HUES6 (cell line): ENCODE data around the gene FHOD3.

ENCODE experiments used
- H3K27ac ChIP-seq: 2 replicates; pipeline ENCODE4 v1.7.0; 2013; ENCODE audit warnings: low read depth, mild to moderate bottlenecking, low read length, inconsistent platforms
- H3K27me3 ChIP-seq: 2 replicates; pipeline ENCODE4 v1.6.1; 2013; ENCODE audit warnings: low read length; ENCODE audit not compliant: control insufficient read depth, insufficient read depth
- H3K36me3 ChIP-seq: 2 replicates; pipeline ENCODE4 v1.6.1; 2013; ENCODE audit warnings: low read length; ENCODE audit not compliant: control insufficient read depth, insufficient read depth
- H3K4me1 ChIP-seq: 2 replicates; pipeline ENCODE4 v1.6.1; 2013; ENCODE audit warnings: low read length; ENCODE audit not compliant: control insufficient read depth, insufficient read depth
- H3K4me3 ChIP-seq: 2 replicates; pipeline ENCODE4 v1.5.1; 2013; ENCODE audit warnings: low read depth, low read length
- H3K9ac ChIP-seq: one replicate; pipeline ENCODE4 v1.6.1; 2013; ENCODE audit warnings: mild to moderate bottlenecking, low read length
- H3K9me3 ChIP-seq: 2 replicates; pipeline ENCODE4 v1.6.1; 2013; ENCODE audit warnings: low read depth, low read length; ENCODE audit not compliant: control insufficient read depth, insufficient read depth

Gene FHOD3

DNA sequence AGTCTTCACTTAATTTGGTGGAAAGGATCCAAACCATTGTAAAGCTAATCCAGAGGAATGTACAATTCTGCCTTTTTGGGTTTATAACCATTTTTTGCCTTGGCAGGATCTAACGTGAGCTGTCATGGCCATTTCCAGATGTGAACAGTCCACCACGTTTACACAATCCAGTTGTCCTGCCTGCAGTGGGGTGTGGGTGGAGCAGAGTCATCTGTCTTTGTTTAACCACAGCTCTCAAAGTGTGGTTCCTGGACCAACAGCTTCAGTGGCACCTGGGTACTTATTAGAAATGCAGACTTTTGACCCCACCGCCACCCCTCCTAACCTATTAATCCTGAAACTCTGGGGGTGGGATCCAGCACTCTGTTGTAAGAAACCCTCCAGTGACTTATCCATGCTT is 35.9 kb downstream of the FHOD3 start:
- Histone ChIP-seq H3K4me3 (no peak overlapping the region), H3K9me3 (no peaks in the 10 kb centered on the region), H3K36me3 (no peaks in the 10 kb centered on the region), H3K9ac (no peak overlapping the region), H3K27ac (no peak overlapping the region), H3K4me1 (peaks cover 27% of the 10 kb centered on the region), H3K27me3 (no peaks in the 10 kb centered on the region)

DNA sequence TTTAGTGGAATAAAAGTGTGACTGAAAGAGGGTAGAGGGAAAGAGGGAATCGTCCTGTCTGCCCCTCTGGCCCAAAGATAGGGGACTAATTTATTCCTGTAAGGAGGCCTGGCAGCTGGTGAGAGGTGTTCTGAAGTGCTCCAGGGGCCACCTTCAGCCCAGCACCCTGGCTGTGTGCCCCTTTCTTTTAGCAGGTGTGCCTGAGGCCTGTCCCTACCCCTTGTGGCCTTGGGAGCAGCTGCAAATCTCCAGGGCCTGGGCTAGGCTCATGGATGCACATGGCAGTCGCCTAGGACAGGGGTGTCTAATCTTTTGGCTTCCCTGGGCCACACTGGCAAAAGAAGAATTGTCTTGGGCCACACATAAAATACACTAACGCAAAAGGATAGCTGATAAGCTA is 37.3 kb downstream of the FHOD3 start:
- peaks cover 20% of the 10 kb centered on the region for H3K4me1 ChIP-seq

GRCh38 chr18:36335476-36336279 is 38.2 kb downstream of the FHOD3 start:
- Histone ChIP-seq H3K4me3 (no peak overlapping the region), H3K36me3 (no peaks in the 10 kb centered on the region), H3K27me3 (no peaks in the 10 kb centered on the region), H3K9me3 (no peaks in the 10 kb centered on the region), H3K4me1 (peaks cover 11% of the 10 kb centered on the region), H3K27ac (no peak overlapping the region), H3K9ac (no peak overlapping the region)

More for the DNA sequence above, 37.3 kb downstream of the FHOD3 start:
- Histone ChIP-seq H3K27me3 (no peaks in the 10 kb centered on the region), H3K9me3 (no peaks in the 10 kb centered on the region), H3K9ac (no peak overlapping the region), H3K36me3 (no peaks in the 10 kb centered on the region), H3K4me3 (no peak overlapping the region), H3K27ac (no peak overlapping the region)

DNA sequence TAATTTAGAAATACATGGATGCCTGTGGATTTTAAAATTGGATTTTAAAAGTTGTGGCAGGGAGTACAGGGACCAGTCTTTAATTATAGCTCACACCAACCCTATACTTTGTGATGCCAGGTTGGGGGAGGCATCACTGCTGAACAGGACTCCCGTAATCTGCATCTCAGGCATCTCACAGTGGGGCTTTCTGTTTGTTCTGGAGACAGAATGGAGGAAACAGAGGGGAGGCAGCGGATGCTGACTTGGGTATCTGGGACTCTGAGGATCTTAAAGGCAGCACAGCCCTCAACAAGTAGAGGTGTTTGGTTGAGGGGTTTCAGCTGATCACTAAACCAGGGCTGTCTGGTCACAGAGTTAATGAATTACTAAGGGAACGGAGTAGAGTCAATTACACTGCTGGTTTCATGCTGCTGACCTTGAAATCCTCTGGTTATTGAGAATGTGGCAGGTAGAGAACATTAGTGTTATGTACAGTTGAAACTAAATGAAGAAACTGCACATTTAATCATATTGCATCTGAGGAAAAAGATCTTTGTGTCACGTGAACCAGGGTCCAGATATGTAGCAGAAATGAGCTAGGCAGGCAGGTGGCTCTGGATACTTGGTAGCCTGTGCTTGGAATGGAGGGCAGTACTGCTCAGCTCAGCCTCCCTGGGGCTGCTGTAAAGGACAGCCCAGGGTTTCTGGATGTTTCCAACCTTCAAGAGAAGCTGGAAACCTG is 40.3 kb downstream of the FHOD3 start:
- Histone ChIP-seq H3K4me3 (no peak overlapping the region), H3K9ac (no peak overlapping the region), H3K4me1 (no peaks in the 10 kb centered on the region), H3K27me3 (no peaks in the 10 kb centered on the region), H3K36me3 (no peaks in the 10 kb centered on the region), H3K27ac (no peak overlapping the region), H3K9me3 (no peaks in the 10 kb centered on the region)

- Histone ChIP-seq H3K27ac (no peak overlapping the region), H3K9ac (no peak overlapping the region)
These were observed 41.0 kb downstream of the FHOD3 start for GRCh38 chr18:36338403-36338933.

GRCh38 chr18:36340246-36340645 is 42.7 kb downstream of the FHOD3 start:
- no peaks in the 10 kb centered on the region for H3K27me3 ChIP-seq
- no peaks in the 10 kb centered on the region for H3K4me1 ChIP-seq
- no peak overlapping the region for H3K9ac ChIP-seq
- H3K36me3 ChIP-seq = no peaks in the 10 kb centered on the region
- H3K27ac ChIP-seq = no peak overlapping the region
- H3K9me3 ChIP-seq = no peaks in the 10 kb centered on the region
- no peak overlapping the region for H3K4me3 ChIP-seq

More at GRCh38 chr18:36338403-36338933, 41.0 kb downstream of the FHOD3 start:
- Histone ChIP-seq H3K4me1 (no peaks in the 10 kb centered on the region), H3K36me3 (no peaks in the 10 kb centered on the region), H3K4me3 (no peak overlapping the region), H3K27me3 (no peaks in the 10 kb centered on the region), H3K9me3 (no peaks in the 10 kb centered on the region)

- H3K27ac ChIP-seq = no peak overlapping the region
- H3K9ac ChIP-seq = no peak overlapping the region
- H3K4me3 ChIP-seq = no peak overlapping the region
- no peaks in the 10 kb centered on the region for H3K36me3 ChIP-seq
- H3K9me3 ChIP-seq = no peaks in the 10 kb centered on the region
- no peaks in the 10 kb centered on the region for H3K4me1 ChIP-seq
- no peaks in the 10 kb centered on the region for H3K27me3 ChIP-seq
These were observed 44.4 kb downstream of the FHOD3 start for GRCh38 chr18:36341944-36342343.

GRCh38 chr18:36348331-36348730 is 50.8 kb downstream of the FHOD3 start:
- H3K27ac ChIP-seq = no peak overlapping the region
- H3K9ac ChIP-seq = no peak overlapping the region
- H3K4me1 ChIP-seq = peaks cover 20% of the 10 kb centered on the region
- no peak overlapping the region for H3K4me3 ChIP-seq
- no peaks in the 10 kb centered on the region for H3K9me3 ChIP-seq
- no peaks in the 10 kb centered on the region for H3K36me3 ChIP-seq
- no peaks in the 10 kb centered on the region for H3K27me3 ChIP-seq

- Histone ChIP-seq H3K4me1 (peaks cover 20% of the 10 kb centered on the region), H3K9ac (no peak overlapping the region), H3K27ac (no peak overlapping the region), H3K9me3 (no peaks in the 10 kb centered on the region), H3K27me3 (no peaks in the 10 kb centered on the region), H3K36me3 (no peaks in the 10 kb centered on the region), H3K4me3 (no peak overlapping the region)
These were observed 51.5 kb downstream of the FHOD3 start for GRCh38 chr18:36348971-36349417.

GRCh38 chr18:36349552-36349951 is 52.0 kb downstream of the FHOD3 start:
- Histone ChIP-seq H3K27ac (no peak overlapping the region), H3K9me3 (no peaks in the 10 kb centered on the region), H3K9ac (no peak overlapping the region)

DNA sequence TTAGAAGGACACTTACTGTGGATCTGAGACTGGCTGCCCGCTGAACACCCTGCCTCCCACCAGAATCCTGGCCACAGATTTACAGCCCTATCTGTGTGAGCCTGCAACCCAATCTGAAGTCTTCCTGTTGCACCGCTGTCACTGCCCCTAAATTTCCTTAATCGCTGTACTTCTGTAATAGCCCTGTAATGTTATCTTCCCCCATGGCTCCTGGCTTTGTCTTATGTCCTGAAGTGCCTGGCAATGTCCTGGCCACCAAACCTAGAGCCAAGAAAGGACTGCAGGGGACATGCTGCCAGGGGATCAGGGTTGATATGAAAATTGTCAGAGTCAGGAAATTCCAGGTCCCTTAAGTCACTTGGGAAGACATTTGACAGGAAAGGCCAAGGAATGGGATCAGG is 52.7 kb downstream of the FHOD3 start:
- H3K4me3 ChIP-seq = no peak overlapping the region
- H3K9ac ChIP-seq = no peak overlapping the region
- no peaks in the 10 kb centered on the region for H3K9me3 ChIP-seq
- no peaks in the 10 kb centered on the region for H3K27me3 ChIP-seq
- no peak overlapping the region for H3K27ac ChIP-seq
- H3K4me1 ChIP-seq = peaks cover 20% of the 10 kb centered on the region
- H3K36me3 ChIP-seq = no peaks in the 10 kb centered on the region

More at GRCh38 chr18:36349552-36349951, 52.0 kb downstream of the FHOD3 start:
- no peak overlapping the region for H3K4me3 ChIP-seq
- H3K4me1 ChIP-seq = peaks cover 20% of the 10 kb centered on the region
- H3K27me3 ChIP-seq = no peaks in the 10 kb centered on the region
- H3K36me3 ChIP-seq = no peaks in the 10 kb centered on the region
